BE2C (cell line): ENCODE measurements around the gene AGAP1.

ENCODE experiments used
- DNase-seq: peaks from one replicate; pipeline ENCODE4 v3.0.0-alpha.2; 2020
- H3K27me3 ChIP-seq: fragments of 250-450 bp; sonication (Bioruptor Pico); 2 replicates; pipeline ENCODE4 v1.5.1; 2020; ENCODE audit warnings: mild to moderate bottlenecking
- H3K36me3 ChIP-seq: fragments of 250-450 bp; sonication (Bioruptor Pico); 2 replicates; pipeline ENCODE4 v1.5.1; 2020; ENCODE audit warnings: mild to moderate bottlenecking
- H3K4me1 ChIP-seq: fragments of 250-450 bp; sonication (Bioruptor Pico); 2 replicates; pipeline ENCODE4 v1.5.1; 2020
- H3K4me3 ChIP-seq: 2 replicates; pipeline ENCODE4 v1.5.1; 2011; ENCODE audit warnings: low read depth, low read length
- H3K9me3 ChIP-seq: fragments of 250-450 bp; sonication (Bioruptor Pico); 2 replicates; pipeline ENCODE4 v1.5.1; 2020
- CTCF ChIP-seq: IDR thresholded peaks from 2 replicates; pipeline ENCODE4 v1.5.1; 2012; ENCODE audit warnings: mild to moderate bottlenecking, low read depth, low read length

AGAP1 gene

GRCh38 chr2:236052926-236053821 is 559.3 kb downstream of the AGAP1 start:
- no peak for DNase-seq
- H3K27me3 ChIP-seq: no peaks in the 10 kb centered on the region
- TF ChIP-seq CTCF: no peak
- H3K9me3 ChIP-seq: no peaks in the 10 kb centered on the region
- no peak overlapping the region for H3K4me3 ChIP-seq
- no peaks in the 10 kb centered on the region for H3K36me3 ChIP-seq
- H3K4me1 ChIP-seq: peaks cover 9% of the 10 kb centered on the region

- H3K9me3 ChIP-seq: no peaks in the 10 kb centered on the region
- peaks cover 9% of the 10 kb centered on the region for H3K4me1 ChIP-seq
- DNase-seq: no peak
- H3K4me3 ChIP-seq: no peak overlapping the region
- no peaks in the 10 kb centered on the region for H3K36me3 ChIP-seq
- no peaks in the 10 kb centered on the region for H3K27me3 ChIP-seq
- no peak for TF ChIP-seq CTCF
These were observed 560.3 kb downstream of the AGAP1 start for GRCh38 chr2:236054125-236054524.

GRCh38 chr2:236054621-236055305 is 560.9 kb downstream of the AGAP1 start:
- no peak for TF ChIP-seq CTCF
- no peaks in the 10 kb centered on the region for H3K9me3 ChIP-seq
- H3K4me1 ChIP-seq: peaks cover 9% of the 10 kb centered on the region
- H3K27me3 ChIP-seq: no peaks in the 10 kb centered on the region
- no peaks in the 10 kb centered on the region for H3K36me3 ChIP-seq
- H3K4me3 ChIP-seq: peak overlapping the region; percentile 26
- DNase-seq: peak; percentile 37

GRCh38 chr2:236055471-236055870 is 561.6 kb downstream of the AGAP1 start:
- H3K9me3 ChIP-seq: no peaks in the 10 kb centered on the region
- no peak for TF ChIP-seq CTCF
- H3K4me1 ChIP-seq: peaks cover 9% of the 10 kb centered on the region
- DNase-seq: no peak
- H3K4me3 ChIP-seq: no peak overlapping the region
- H3K27me3 ChIP-seq: no peaks in the 10 kb centered on the region
- no peaks in the 10 kb centered on the region for H3K36me3 ChIP-seq

GRCh38 chr2:236056141-236056540 is 562.3 kb downstream of the AGAP1 start:
- Histone ChIP-seq H3K9me3 (no peaks in the 10 kb centered on the region), H3K4me3 (no peak overlapping the region), H3K36me3 (no peaks in the 10 kb centered on the region), H3K27me3 (no peaks in the 10 kb centered on the region), H3K4me1 (peaks cover 9% of the 10 kb centered on the region)
- TF ChIP-seq CTCF: no peak
- no peak for DNase-seq

GRCh38 chr2:236057375-236057774 is 563.5 kb downstream of the AGAP1 start:
- Histone ChIP-seq H3K27me3 (no peaks in the 10 kb centered on the region), H3K4me1 (peaks cover 9% of the 10 kb centered on the region), H3K4me3 (no peak overlapping the region), H3K9me3 (no peaks in the 10 kb centered on the region), H3K36me3 (no peaks in the 10 kb centered on the region)
- TF ChIP-seq CTCF: no peak
- no peak for DNase-seq
